ENCODE results near the gene FASTK.

DNA sequence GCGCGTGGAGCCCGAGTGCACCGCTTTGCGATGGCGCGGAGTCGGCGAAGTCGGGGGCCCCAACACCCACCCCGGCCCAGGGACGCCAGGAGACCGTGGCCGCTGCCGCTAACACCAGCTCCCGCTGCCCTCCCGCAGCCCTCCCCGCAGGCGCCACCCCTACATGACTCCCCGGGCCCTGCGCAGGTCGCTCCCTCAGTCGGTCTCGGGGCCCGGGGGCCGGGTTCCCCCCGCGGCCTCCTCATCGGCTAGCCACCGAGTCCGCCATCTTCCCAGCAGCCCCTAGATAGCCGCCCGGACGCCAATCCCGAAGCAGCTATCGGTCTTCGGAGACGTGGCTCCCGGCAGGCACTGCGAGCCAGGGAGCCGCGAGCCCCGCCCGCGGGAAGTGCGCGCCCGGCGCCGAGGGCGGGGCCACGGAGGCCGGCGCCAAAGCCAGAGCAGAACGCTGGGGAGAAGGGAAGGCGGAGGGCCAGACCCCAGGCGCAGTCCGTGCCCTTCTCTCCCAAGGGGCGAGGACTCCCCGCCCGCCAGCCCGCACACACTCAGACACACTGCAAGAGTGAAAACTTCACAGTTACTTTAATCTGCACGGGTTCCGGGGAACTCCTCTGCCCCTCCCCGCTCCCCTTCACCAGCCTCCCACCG lies at the start of gene FASTK:
- TF ChIP-seq SPI1 (IDR thresholded peaks at IDR 0.05; ENCODE audit: low read depth, low read length) (no peak), POLR2A (IDR thresholded peaks at IDR 0.05; ENCODE audit: low read depth, low read length) (peak; percentile 84), POLR2AphosphoS5 (IDR thresholded peaks at IDR 0.05; ENCODE audit: low read depth, low read length) (peak; percentile 81)

Data from GM12891 (cell line).